ENCODE measurements around the gene ACY1.
A peak's percentile ranks its signal among the peaks of the same experiment; 100 is the strongest.

ACY1 gene

GRCh38 chr3:52010431-52010830 is 27.1 kb downstream of the ACY1 start:
- no peak for DNase-seq

DNA sequence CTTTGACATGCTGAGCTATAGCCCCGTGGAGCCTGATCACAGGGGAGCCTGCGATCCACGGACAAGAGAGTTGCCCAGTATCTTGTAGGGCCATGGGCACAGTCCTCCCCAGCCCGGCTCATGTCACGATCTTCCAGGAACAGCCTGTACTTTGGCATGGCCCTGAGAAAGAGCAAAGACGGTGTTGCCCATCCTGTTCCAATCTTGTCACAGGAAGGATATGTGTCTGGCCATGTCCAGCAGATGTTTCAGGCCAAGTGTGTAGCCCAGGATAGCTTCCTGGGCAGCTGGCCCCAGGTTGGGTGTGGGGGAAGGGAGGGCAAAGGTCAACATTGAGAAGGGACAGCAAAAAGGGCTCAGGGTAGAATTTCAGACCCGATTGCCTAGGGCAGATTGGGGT is 29.4 kb downstream of the ACY1 start:
- no peak for DNase-seq

- no peak for DNase-seq
Observed at GRCh38 chr3:52013802-52014598, 30.7 kb downstream of the ACY1 start.

DNA sequence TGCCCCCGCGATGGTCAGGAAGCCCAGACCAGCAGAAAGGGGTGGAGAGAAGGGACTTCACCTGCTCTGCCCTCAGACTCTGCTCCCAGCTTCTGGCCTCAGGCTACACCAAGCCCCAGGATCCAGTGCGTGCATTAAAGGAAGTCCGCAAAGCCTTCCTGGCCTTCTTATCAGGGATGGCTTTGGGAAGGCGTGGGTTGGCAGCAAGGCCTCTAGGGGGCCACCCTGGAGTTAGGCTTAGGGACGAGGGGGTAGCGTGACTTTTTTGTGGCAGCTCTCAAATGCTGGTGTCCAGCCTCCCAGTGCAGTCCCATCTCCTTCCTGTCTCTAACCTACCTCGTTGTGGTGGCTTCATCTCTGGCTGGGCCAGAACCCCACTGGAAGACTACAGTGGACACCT is 31.3 kb downstream of the ACY1 start:
- peak; percentile 36 for DNase-seq

DNA sequence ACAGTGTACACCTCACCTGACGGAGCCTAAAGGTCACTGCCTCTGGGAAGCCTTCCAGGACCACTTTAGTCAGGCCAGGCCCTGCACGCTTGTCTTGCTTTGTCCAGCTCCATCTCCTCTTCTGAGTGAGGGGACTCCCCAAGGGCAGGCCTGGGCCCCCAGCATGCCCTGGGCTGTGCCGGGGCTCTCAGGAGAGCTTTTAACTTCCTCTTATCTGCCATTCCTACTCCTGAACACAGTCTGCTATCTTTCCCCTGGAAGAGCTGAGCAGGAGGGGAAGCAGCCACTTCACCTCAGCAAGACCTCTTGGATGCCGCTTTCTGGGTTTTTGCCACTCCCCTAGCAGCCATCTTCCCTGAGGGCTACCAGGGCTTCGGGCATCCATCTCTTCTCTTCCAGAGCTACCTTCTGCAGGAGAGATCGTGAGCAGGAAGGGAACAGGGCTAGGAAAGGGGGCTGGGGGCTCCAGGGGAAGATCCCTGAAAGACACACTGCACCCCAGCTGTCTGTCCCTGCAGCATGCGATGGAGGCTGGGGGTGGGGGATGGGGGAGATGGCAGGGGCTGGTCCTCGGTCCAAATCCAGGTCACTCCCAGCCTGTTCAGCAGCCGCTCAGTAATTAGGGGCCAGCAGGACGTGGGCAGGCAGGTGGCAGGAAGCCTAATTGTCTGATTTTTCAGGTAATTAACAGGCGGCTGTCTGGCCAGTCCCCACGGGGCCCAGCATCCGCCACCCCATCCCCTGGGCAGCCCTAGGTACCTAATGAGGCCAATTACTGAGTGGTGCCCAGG is 32.3 kb downstream of the ACY1 start:
- no peak for DNase-seq

DNA sequence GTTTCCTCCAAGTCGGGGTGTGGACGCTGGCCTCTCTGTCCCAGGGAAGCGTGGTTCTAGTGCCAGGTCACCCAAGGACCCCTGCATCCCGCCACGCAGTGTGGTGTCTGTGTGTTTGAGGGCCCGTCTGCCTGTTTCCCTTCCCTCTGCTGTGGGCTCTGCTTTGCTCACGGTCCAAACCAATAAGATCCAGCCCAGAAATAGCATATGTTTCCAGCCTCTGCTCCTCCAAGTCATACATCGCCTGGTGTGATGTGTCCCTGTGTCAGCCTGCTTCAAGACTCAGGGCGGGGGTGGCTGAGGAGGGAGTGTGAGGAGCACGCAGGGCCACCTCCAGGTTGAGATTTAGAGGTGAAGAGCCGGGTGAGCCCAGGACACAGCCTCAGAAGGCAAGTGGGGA is 34.3 kb downstream of the ACY1 start:
- no peak for DNase-seq

- no peak for DNase-seq
Observed at GRCh38 chr3:52018319-52019000, 35.1 kb downstream of the ACY1 start.

- no peak for DNase-seq
Observed at GRCh38 chr3:52019352-52020080, 36.2 kb downstream of the ACY1 start.

- DNase-seq, result no peak
Observed at GRCh38 chr3:52020796-52021195, 37.5 kb downstream of the ACY1 start.

DNA sequence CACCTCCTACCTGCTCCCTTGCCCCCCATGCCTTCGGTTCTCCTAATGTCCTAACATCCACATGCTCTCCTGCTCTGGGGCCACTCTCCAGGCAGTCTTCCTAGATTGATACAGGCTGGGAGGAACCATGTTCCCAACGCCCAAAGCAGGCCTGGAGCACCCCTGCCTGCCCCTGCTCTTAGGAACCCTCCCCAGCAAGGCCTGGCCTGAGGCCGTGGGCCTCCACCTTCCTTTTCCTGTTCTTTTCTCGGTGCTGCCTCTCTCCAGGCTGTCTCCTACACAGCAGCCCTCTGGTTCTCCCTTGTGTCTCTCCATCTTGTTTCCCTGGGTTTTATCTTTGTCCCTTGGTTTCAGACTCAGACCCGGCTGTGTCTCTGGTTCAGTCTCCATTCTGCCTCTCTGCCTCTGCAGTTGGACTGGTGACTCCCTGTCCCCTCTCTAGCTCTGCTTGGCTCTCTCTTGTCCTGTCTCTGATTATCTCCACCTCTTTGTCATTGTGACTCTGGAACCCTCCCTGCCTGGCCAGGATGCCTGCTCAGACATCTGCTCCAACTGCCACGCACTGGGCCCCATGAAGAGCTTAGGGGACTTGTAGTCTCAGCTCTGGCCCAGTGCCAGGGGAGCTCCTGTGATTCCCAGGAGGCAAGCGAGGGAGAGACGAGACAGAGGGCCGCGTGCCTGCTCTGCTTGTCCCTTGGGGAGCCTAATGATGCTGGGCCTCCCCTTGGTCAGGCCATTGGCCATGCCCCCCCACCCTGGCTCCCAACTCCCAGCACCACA is 38.3 kb downstream of the ACY1 start:
- peak; percentile 40 for DNase-seq

GRCh38 chr3:52022323-52023100 is 39.2 kb downstream of the ACY1 start:
- peak; percentile 55 for DNase-seq

- no peak for DNase-seq
Observed at GRCh38 chr3:52023101-52023770, 39.9 kb downstream of the ACY1 start.

DNA sequence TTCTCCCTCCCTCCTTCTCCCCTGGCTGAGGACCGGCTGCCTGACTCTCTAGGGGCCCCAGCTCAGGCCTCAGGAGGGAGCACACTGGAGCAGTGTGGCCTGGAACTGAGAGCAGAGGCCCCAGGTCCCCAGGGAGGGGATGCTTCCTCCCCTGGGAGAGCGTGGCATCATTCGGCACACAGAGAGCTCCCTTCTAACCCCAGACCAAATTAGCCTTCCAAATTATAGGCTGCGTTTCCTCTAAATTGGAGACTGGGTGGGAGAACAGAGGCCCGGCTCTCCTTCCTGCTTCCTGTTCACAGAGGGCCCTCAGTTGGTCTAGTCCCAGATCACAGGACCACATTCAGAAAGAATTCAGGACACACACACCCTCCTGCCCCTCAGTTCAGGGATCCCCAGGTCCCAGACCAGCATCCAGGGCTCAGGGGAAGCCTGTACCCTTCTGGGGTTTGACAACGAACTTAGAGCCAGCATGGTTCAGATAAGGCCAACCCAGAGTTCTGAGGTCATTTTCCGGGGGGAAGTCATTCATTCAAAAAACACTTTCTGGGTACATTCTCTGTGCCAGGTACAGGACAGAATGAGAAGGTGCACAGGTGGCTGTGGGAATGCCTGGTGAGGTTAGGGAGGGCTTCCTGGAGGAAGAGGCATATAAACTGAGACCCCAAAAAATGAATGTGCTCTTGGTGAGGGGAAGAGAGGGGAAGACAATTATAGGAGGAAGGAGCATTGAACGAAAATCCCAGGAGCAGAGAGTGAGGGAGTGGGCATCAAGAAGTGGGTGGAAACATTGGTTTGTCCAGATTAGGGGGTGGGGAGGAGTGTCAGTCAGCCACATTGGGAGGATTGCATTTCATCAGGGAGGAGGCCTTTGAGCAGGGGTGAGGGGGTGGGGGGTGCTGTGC is 40.8 kb downstream of the ACY1 start:
- DNase-seq, result no peak

GRCh38 chr3:52024765-52025452 is 41.6 kb downstream of the ACY1 start:
- no peak for DNase-seq

DNA sequence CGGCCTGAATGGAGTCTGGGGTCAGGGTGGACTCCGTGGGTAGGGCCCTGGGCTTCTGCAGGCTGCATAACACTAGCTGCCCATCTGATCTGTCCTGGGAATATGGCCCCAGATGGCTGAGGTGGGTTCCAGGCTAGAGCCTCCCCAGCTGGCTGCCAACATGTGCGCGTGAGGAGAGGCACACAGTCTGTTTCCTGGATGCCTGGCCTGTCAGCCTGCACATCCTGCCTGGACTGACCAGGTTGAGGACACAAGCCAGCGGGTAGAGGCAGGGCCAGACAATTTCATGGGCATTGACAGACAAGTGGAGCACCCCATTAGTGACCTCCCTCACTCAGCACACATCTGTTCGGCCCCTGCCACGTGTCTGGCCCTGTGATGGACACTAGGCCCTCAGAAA is 42.1 kb downstream of the ACY1 start:
- DNase-seq, result no peak

DNA sequence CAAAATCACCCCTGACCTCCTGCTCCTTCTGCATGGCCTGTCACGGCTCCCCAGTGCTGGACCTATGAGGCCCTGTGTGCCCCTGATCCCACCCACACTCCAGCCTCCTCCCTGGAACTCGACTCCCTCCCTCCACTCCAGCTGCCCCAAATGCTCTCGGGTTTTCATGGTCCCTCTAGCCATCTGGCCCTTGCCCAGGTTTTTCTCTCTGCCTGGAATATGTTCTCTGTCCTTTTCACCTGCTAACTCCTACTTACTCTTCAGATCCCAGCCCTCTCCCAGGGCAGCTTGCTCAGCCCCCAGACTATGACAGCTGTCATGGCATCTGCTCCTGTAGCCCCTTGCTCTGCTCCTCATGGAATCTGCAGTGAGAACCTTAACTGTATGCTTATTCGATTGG is 42.7 kb downstream of the ACY1 start:
- DNase-seq, result no peak

DNA sequence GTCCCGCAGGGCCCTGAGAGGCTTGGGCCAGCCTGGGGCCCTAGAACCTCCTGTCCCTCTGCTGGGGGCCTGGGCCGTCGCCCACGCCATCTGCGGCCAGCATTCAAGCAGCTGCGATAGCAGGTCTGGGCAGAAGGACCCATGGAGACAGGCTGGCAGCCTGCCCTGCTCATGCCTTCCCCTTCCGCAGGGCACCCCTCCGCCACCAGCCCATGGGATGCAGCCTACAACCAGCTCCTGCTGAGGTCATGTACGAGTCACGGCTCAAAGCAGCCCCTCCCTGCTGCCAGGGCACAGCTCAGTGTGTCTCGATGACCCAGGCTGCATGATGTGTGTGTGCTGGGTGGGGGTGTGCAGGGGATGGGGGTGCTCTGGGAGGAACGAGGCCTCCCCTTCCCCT is 45.2 kb downstream of the ACY1 start:
- peak; percentile 34 for DNase-seq

- no peak for DNase-seq
Observed at GRCh38 chr3:52029053-52029452, 45.7 kb downstream of the ACY1 start.

GRCh38 chr3:52029535-52029934 is 46.2 kb downstream of the ACY1 start:
- no peak for DNase-seq
